NT2/D1 (cell line): ENCODE data around the gene EML6.

Experiments
- DNase-seq: peaks from one replicate; pipeline ENCODE4 v3.0.0-alpha.2; 2011; ENCODE audit warnings: low read depth, low spot score
- H3K27me3 ChIP-seq: 2 replicates; pipeline ENCODE4 v1.6.0; 2011; ENCODE audit warnings: mild to moderate bottlenecking; ENCODE audit not compliant: insufficient read length, insufficient read depth
- H3K36me3 ChIP-seq: 2 replicates; pipeline ENCODE4 v1.6.1; 2011; ENCODE audit warnings: mild to moderate bottlenecking, low read length, mixed read lengths; ENCODE audit not compliant: insufficient read depth, insufficient read length
- H3K4me1 ChIP-seq: 2 replicates; pipeline ENCODE4 v1.5.1; 2011; ENCODE audit not compliant: insufficient read depth, insufficient read length
- H3K4me3 ChIP-seq: 2 replicates; pipeline ENCODE4 v1.5.1; 2011; ENCODE audit warnings: low read depth; ENCODE audit not compliant: insufficient read length
- H3K9ac ChIP-seq: 2 replicates; pipeline ENCODE4 v1.6.0; 2011; ENCODE audit warnings: low read depth; ENCODE audit not compliant: insufficient read length
- H3K9me3 ChIP-seq: 2 replicates; pipeline ENCODE4 v1.5.1; 2011; ENCODE audit warnings: mild to moderate bottlenecking, low read length; ENCODE audit not compliant: insufficient read depth
- SUZ12 ChIP-seq: IDR thresholded peaks from 2 replicates; pipeline ENCODE4 v1.6.1; 2011; ENCODE audit not compliant: insufficient read length, insufficient read depth; ENCODE audit errors: extremely low read depth
- YY1 ChIP-seq: IDR thresholded peaks from 2 replicates; pipeline ENCODE4 v1.6.1; 2011; ENCODE audit not compliant: insufficient read length, insufficient read depth
- ZNF274 ChIP-seq: IDR thresholded peaks from 2 replicates; pipeline ENCODE4 v1.6.1; 2011; ENCODE audit warnings: mild to moderate bottlenecking, low read depth, low read length

Gene EML6

DNA sequence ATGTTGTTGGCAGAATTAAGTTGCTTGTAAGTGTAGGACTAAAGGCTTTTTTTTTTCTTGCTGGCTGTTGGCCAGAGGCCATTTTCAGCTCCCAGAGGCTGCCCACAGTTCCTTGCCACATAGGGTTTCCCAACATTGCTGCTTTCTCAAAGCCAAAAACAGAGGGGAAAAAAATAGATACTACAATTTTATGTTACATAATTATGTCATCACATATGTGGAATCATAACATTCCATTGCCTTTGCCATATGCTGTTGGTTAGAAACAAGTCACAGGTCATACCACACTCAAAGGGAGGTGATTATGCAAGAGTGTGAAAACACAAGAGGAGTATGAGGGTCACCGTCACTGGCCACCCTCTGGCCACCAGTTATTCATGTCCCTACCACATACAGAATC, 172.3 kb downstream of the EML6 start:
- Histone ChIP-seq H3K4me3 (no peak overlapping the region), H3K36me3 (no peaks in the 10 kb centered on the region), H3K4me1 (no peaks in the 10 kb centered on the region), H3K9me3 (no peaks in the 10 kb centered on the region), H3K27me3 (no peaks in the 10 kb centered on the region), H3K9ac (no peak overlapping the region)
- TF ChIP-seq SUZ12 (no peak), YY1 (no peak), ZNF274 (no peak)
- DNase-seq: no peak

DNA sequence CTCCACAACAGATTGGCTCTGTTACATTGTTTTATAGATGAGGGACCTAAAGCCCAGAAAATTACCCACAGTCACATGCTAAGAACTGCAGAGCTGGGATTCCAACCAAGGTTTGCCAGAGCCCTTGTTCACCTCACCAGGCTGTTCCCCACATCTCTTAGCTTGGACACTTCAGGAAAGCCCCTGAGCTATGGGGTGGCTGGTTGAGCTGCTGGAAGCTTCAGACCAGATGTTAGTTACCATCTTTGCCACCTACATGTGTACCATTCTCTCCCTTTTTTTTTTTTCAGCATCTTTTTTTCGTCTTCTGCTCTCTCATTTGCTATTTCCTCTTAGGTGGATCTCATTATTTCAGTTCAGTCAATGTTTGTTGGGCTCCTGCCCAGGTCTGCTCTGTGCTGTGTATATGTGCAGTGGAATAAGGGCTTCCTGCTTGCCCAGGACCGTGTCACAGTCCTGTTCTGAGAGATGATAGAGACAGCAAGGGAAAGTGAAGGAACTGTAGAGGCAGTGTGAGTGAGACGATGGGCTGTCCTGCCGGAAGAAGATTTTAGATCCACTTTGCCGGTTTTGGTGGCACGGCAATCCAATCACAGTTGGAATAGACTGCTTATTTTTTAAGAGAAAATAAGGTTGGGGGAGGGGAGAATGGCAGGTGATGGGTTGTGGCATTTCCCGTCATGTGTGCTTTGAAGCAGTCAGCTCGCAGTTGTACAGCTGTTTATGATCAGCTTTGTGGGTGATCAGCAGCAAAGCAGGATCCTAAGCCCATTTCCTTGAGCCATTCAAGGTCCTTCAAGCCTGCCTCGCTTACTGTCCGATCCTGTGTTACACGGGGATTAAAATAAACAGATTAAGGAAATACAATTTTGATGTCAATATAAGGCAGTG, 174.2 kb downstream of the EML6 start:
- H3K27me3 ChIP-seq: no peaks in the 10 kb centered on the region
- TF ChIP-seq YY1: no peak
- no peak for TF ChIP-seq SUZ12
- TF ChIP-seq ZNF274: no peak
- no peaks in the 10 kb centered on the region for H3K36me3 ChIP-seq
- no peak overlapping the region for H3K9ac ChIP-seq
- DNase-seq: no peak
- H3K4me1 ChIP-seq: no peaks in the 10 kb centered on the region
- no peak overlapping the region for H3K4me3 ChIP-seq
- H3K9me3 ChIP-seq: no peaks in the 10 kb centered on the region

DNA sequence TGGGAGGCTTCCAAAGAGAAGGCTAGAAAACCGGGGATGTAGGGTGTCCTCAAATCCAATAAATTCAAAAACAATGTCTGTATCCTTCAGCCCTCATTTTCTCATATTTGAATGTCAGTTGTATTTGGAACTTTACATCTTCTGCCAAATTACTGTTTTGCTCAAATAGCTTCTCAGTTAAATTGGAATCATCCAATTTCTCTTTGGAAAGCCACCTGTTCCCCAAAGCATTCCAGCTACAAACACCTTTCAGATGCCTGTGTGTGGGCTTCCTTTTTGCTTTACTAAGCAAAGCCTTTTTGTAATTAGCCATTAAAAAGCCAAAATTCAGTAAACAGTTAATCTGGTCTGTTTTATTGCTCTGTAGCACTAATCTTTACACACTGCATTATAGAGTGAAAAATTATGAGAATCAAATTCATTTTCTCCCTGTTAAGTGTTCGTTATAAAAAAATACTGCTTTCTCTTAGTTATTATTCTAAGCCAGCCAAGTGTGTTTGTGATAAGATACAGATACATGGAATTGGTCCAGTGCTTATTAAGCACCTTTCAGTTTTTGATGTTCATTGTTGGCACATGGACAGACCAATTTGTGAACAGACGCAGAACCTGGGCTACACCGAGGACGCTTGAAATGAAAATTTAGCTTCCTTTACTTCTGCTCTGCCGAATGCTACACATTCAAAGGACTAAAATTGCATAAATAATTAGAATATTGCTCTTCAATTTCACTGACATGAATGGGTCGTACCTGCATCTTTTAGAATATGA, 175.2 kb downstream of the EML6 start:
- TF ChIP-seq SUZ12 (no peak), ZNF274 (no peak), YY1 (no peak)
- no peak for DNase-seq
- Histone ChIP-seq H3K9me3 (no peaks in the 10 kb centered on the region), H3K36me3 (no peaks in the 10 kb centered on the region), H3K9ac (no peak overlapping the region), H3K27me3 (no peaks in the 10 kb centered on the region), H3K4me1 (no peaks in the 10 kb centered on the region), H3K4me3 (no peak overlapping the region)

DNA sequence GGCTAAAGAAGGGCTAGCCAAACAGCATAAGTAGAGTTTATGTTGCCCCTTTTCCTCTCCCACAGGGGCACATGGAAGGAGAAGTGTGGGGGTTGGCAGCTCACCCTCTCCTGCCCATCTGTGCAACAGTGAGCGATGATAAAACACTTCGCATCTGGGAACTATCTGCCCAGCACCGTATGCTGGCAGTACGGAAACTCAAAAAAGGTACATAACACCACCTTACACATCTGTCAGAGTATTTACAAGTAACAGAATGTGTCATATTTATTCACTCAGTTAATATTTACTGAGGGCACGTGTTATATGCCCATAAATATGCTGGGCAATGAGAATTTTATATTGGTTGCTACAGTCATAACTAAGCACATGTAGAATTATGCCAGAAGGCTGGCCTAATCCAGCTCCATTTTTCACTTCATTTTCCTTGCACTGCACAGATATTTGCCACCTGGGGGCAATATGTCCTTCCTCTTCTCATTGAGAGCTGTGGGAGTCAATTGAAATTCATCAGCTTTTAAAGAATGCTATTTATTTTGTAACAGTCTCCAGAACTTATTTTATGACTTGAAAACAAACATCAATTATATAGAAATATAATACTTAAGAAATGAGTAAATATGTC, 176.2 kb downstream of the EML6 start:
- TF ChIP-seq ZNF274 (no peak), YY1 (no peak), SUZ12 (no peak)
- H3K9me3 ChIP-seq: no peaks in the 10 kb centered on the region
- H3K4me1 ChIP-seq: no peaks in the 10 kb centered on the region
- no peaks in the 10 kb centered on the region for H3K27me3 ChIP-seq
- no peaks in the 10 kb centered on the region for H3K36me3 ChIP-seq
- H3K4me3 ChIP-seq: no peak overlapping the region
- peak; percentile 2 for DNase-seq
- H3K9ac ChIP-seq: no peak overlapping the region

DNA sequence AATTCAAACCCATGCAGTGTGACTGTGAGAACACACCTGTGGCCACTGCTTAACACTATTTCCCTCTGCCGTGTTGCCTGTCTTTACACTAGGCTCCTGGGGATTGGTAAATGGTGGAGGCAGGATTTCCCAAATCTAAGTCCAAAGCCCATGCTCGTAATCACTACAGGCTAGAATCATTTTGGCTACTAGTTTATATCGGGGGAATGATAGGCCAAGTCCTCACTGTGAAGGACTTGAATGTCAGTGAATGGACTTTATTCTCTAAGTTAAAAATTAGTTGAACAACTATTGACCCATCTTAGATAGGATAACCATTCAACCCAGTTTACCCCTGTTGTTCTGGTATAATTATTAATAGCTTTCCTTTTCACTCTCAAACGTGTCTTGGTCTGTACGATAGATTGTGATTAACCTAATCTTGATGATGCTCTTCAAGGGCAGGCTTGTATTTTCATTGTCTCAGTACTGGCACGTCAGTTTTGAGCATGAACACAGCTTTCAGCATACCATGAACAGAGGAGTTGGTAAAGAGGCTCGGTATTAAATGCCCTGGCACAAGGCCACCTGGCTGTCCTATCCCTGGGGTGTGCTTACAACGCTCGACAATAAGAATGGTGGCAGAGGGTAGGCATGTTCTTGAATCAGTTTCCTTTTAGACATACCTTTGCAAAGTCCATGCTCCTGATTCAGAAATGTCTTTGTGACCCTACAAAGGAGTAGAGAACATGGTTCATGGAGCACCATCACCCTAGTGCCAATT, 177.9 kb downstream of the EML6 start:
- Histone ChIP-seq H3K9ac (no peak overlapping the region), H3K27me3 (no peaks in the 10 kb centered on the region), H3K4me3 (no peak overlapping the region), H3K36me3 (no peaks in the 10 kb centered on the region), H3K9me3 (no peaks in the 10 kb centered on the region), H3K4me1 (no peaks in the 10 kb centered on the region)
- TF ChIP-seq ZNF274: no peak
- TF ChIP-seq YY1: no peak
- no peak for DNase-seq

DNA sequence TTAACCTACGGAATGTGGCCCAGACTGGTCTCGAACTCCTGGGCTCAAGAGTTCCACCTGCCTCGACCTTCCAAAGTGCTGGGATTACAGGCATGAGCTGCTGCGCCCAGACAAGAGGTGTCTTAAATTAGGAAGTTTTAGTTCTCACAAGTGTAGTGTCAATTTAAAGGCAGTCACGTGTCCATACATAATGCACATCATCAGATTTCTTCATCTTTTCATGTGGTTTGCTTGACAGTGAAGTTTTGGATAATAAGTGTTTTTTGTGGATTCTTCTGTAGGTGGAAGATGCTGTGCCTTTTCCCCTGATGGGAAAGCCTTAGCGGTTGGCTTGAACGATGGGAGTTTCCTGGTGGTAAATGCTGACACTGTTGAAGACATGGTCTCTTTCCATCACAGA, 179.3 kb downstream of the EML6 start:
- Histone ChIP-seq H3K9ac (no peak overlapping the region), H3K36me3 (no peaks in the 10 kb centered on the region), H3K9me3 (no peaks in the 10 kb centered on the region), H3K27me3 (no peaks in the 10 kb centered on the region), H3K4me3 (no peak overlapping the region), H3K4me1 (no peaks in the 10 kb centered on the region)
- DNase-seq: no peak
- no peak for TF ChIP-seq YY1
- no peak for TF ChIP-seq SUZ12
- TF ChIP-seq ZNF274: no peak
